Glutamatergic neuron (in vitro differentiated cells): ENCODE data around the gene VEGFA. TPM values are rescaled to one million over a fixed set of nuclear protein-coding genes. Genes with fewer than 3 reads are reported as not detected.

ENCODE experiments used
- DNase-seq: peaks from one replicate; pipeline ENCODE4 v3.0.0; 2022
- H3K27ac Mint-ChIP-seq: one replicate; pipeline ENCODE4 v1.8.0; 2020; ENCODE audit warnings: mild to moderate bottlenecking, mixed read lengths, inconsistent platforms; ENCODE audit not compliant: unreplicated experiment
- H3K27me3 Mint-ChIP-seq: one replicate; pipeline ENCODE4 v1.8.0; 2020; ENCODE audit warnings: mild to moderate bottlenecking, moderate library complexity, mixed read lengths, inconsistent platforms; ENCODE audit not compliant: unreplicated experiment
- H3K36me3 Mint-ChIP-seq: one replicate; pipeline ENCODE4 v1.8.0; 2020; ENCODE audit warnings: mild to moderate bottlenecking, mixed read lengths, inconsistent platforms; ENCODE audit not compliant: unreplicated experiment
- H3K4me1 Mint-ChIP-seq: one replicate; pipeline ENCODE4 v1.8.0; 2020; ENCODE audit warnings: mild to moderate bottlenecking, low read depth, mixed read lengths, inconsistent platforms; ENCODE audit not compliant: unreplicated experiment
- H3K4me3 Mint-ChIP-seq: one replicate; pipeline ENCODE4 v1.8.0; 2020; ENCODE audit warnings: mild to moderate bottlenecking, mixed read lengths, inconsistent platforms; ENCODE audit not compliant: unreplicated experiment
- H3K9me3 Mint-ChIP-seq: one replicate; pipeline ENCODE4 v1.8.0; 2020; ENCODE audit warnings: mild to moderate bottlenecking, moderate library complexity, mixed read lengths, inconsistent platforms; ENCODE audit not compliant: unreplicated experiment
- CTCF ChIP-seq: fragments of 200-600 bp; sonication (generic); IDR thresholded peaks from one replicate; pipeline ENCODE4 v1.5.0; 2021; ENCODE audit not compliant: partially characterized antibody, unreplicated experiment
- total RNA-seq: library from RNA; stranded (reverse); fragmentation: NEBNext Ultra II Directional; extraction: Animal tissue kit (Norgen Biotek cat#: 25700); gene quantifications from one replicate; pipeline ENCODE4 v1.2.1, GENCODE V29; 2021; ENCODE audit not compliant: unreplicated experiment

The VEGFA gene
- total RNA-seq, 1 donor from 2014 or later, result 21.6 TPM

GRCh38 chr6:43778131-43778855, 8.3 kb downstream of the VEGFA start:
- Mint-ChIP-seq H3K9me3 (peaks cover 2% of the 10 kb centered on the region), H3K4me1 (peaks cover 10% of the 10 kb centered on the region), H3K27me3 (peaks cover 11% of the 10 kb centered on the region), H3K4me3 (no peak overlapping the region), H3K27ac (no peak overlapping the region), H3K36me3 (no peaks in the 10 kb centered on the region)
- no peak for TF ChIP-seq CTCF
- DNase-seq, result no peak

GRCh38 chr6:43778976-43779851, 9.2 kb downstream of the VEGFA start:
- H3K36me3 Mint-ChIP-seq, result no peaks in the 10 kb centered on the region
- TF ChIP-seq CTCF, result no peak

GRCh38 chr6:43779852-43780236, 9.8 kb downstream of the VEGFA start:
- TF ChIP-seq CTCF, result no peak
- no peak for DNase-seq
- H3K9me3 Mint-ChIP-seq, result peaks cover 2% of the 10 kb centered on the region
- H3K4me3 Mint-ChIP-seq, result no peak overlapping the region
- no peak overlapping the region for H3K27ac Mint-ChIP-seq
- no peaks in the 10 kb centered on the region for H3K36me3 Mint-ChIP-seq
- H3K4me1 Mint-ChIP-seq, result peaks cover 10% of the 10 kb centered on the region
- H3K27me3 Mint-ChIP-seq, result peaks cover 11% of the 10 kb centered on the region

More at GRCh38 chr6:43778976-43779851, 9.2 kb downstream of the VEGFA start:
- Mint-ChIP-seq H3K4me3 (no peak overlapping the region), H3K27ac (no peak overlapping the region), H3K4me1 (peaks cover 10% of the 10 kb centered on the region), H3K9me3 (peaks cover 2% of the 10 kb centered on the region), H3K27me3 (peaks cover 11% of the 10 kb centered on the region)
- no peak for DNase-seq

GRCh38 chr6:43780293-43780692, 10.3 kb downstream of the VEGFA start:
- H3K27me3 Mint-ChIP-seq, result peaks cover 11% of the 10 kb centered on the region
- DNase-seq, result no peak
- peaks cover 10% of the 10 kb centered on the region for H3K4me1 Mint-ChIP-seq
- no peak overlapping the region for H3K4me3 Mint-ChIP-seq
- no peak for TF ChIP-seq CTCF
- H3K27ac Mint-ChIP-seq, result no peak overlapping the region
- H3K36me3 Mint-ChIP-seq, result no peaks in the 10 kb centered on the region
- peaks cover 3% of the 10 kb centered on the region for H3K9me3 Mint-ChIP-seq
